ENCODE data around the gene AZU1.
"Not testable (repeated sequence)": the region's sequence is repeated elsewhere in the genome, so short reads cannot be mapped to it uniquely, and the experiment has no call there.

GRCh38 chr19:877992-878660, 50.5 kb downstream of the AZU1 start:
- TF ChIP-seq CTCF, POLR2A (IDR thresholded peaks at IDR 0.05): not testable (repeated sequence)
